Right kidney (tissue), 1 donor: ENCODE results near the gene ULK2.

Experiments
- DNase-seq: peaks from one replicate; pipeline ENCODE4 v3.0.0-alpha.2; 2016

Gene ULK2

GRCh38 chr17:19727501-19728078 is 140.1 kb downstream of the ULK2 start:
- no peak for DNase-seq

- no peak for DNase-seq
Measured at GRCh38 chr17:19726631-19727376, 140.9 kb downstream of the ULK2 start.

- no peak for DNase-seq
Measured at GRCh38 chr17:19725486-19725885, 142.2 kb downstream of the ULK2 start.

- DNase-seq, result peak; percentile 51
Measured at GRCh38 chr17:19724501-19725420, 143.0 kb downstream of the ULK2 start.

GRCh38 chr17:19723964-19724363 is 143.8 kb downstream of the ULK2 start:
- no peak for DNase-seq
